ENCODE data around the gene TERF2IP. TPM values are rescaled to one million over a fixed set of nuclear protein-coding genes. Genes with fewer than 3 reads are reported as not detected.
A peak's percentile ranks its signal among the peaks of the same experiment; 100 is the strongest.

TERF2IP gene
- total and polyA plus RNA-seq, 2 of the 13 experiments (the other 11 are each of a cell fraction or from before 2014, with no cell fraction given), result 26.4 to 50.2 TPM

DNA sequence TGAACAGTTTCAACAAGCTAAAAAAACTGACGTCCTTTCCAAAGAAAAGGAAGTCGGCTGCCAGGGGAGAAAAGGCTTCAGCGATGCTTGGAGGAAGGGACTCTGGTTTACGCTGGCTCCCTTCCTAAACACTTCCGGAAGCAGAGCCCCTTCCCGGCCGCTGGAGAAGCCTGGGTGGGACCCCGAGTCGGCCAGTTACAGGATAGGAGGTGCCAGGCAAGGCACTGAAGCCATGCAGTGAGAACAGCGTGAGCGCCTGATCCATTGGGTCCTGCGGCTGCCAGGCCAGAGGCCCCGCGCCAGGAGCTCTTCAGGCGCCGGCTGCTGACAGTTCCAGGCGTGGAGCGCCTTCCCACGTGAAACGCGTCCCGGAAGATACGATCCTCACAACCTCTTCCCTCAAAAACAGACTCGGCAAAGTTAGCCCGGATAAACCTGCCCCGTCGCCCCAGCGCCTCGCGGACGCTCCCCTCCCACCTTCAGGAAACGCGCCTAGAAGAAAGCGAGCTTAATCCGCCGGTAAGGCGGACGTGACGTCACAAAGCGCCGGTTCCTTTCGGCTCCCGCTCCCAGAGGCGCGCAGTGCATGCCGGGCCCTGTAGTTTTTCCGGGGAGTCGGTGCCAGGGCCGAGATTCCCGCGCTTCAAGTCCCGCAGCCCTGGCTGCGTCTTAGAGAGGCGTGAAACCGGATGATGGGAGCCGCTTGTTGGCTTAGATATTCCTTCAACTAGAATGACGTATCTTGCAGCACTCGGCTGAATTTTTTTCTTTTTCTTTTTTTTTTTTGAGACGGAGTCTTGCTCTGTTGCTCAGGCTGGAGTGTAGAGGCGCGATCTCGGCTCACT, 24.6 kb upstream of the TERF2IP start, which contains the start of gene ADAT1 (continued):
- TF ChIP-seq, protein P1, sequence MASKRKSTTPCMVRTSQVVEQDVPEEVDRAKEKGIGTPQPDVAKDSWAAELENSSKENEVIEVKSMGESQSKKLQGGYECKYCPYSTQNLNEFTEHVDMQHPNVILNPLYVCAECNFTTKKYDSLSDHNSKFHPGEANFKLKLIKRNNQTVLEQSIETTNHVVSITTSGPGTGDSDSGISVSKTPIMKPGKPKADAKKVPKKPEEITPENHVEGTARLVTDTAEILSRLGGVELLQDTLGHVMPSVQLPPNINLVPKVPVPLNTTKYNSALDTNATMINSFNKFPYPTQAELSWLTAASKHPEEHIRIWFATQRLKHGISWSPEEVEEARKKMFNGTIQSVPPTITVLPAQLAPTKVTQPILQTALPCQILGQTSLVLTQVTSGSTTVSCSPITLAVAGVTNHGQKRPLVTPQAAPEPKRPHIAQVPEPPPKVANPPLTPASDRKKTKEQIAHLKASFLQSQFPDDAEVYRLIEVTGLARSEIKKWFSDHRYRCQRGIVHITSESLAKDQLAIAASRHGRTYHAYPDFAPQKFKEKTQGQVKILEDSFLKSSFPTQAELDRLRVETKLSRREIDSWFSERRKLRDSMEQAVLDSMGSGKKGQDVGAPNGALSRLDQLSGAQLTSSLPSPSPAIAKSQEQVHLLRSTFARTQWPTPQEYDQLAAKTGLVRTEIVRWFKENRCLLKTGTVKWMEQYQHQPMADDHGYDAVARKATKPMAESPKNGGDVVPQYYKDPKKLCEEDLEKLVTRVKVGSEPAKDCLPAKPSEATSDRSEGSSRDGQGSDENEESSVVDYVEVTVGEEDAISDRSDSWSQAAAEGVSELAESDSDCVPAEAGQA (IDR thresholded peaks at IDR 0.05; ENCODE audit: low read depth), result peak; percentile 97
- TF ChIP-seq, protein P1 (CRISPR knock-in tag; IDR thresholded peaks at IDR 0.05; ENCODE audit: borderline replicate concordance), result no peak
- TF ChIP-seq EHMT2 (IDR thresholded peaks at IDR 0.05; ENCODE audit: borderline replicate concordance, low read depth, low read length) (no peak), DMAP1 (CRISPR knock-in tag; IDR thresholded peaks at IDR 0.05) (peak; percentile 80), SOX5 (CRISPR knock-in tag; IDR thresholded peaks at IDR 0.05; ENCODE audit: borderline replicate concordance) (peak; percentile 23; the same call in 1 of the 2 replicates), THYN1 (CRISPR knock-in tag; IDR thresholded peaks at IDR 0.05; ENCODE audit: borderline replicate concordance, low read depth) (no peak), ZMYM3 (CRISPR knock-in tag; IDR thresholded peaks at IDR 0.05) (no peak), ZNF660 (CRISPR knock-in tag; IDR thresholded peaks at IDR 0.05; ENCODE audit: borderline replicate concordance, low read depth) (no peak), ZNF646 (CRISPR knock-in tag; IDR thresholded peaks at IDR 0.05) (no peak)
- TF ChIP-seq, protein P2, sequence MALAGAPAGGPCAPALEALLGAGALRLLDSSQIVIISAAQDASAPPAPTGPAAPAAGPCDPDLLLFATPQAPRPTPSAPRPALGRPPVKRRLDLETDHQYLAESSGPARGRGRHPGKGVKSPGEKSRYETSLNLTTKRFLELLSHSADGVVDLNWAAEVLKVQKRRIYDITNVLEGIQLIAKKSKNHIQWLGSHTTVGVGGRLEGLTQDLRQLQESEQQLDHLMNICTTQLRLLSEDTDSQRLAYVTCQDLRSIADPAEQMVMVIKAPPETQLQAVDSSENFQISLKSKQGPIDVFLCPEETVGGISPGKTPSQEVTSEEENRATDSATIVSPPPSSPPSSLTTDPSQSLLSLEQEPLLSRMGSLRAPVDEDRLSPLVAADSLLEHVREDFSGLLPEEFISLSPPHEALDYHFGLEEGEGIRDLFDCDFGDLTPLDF (CRISPR knock-in tag; IDR thresholded peaks at IDR 0.05), result peak; percentile 99
- TF ChIP-seq, protein P3, sequence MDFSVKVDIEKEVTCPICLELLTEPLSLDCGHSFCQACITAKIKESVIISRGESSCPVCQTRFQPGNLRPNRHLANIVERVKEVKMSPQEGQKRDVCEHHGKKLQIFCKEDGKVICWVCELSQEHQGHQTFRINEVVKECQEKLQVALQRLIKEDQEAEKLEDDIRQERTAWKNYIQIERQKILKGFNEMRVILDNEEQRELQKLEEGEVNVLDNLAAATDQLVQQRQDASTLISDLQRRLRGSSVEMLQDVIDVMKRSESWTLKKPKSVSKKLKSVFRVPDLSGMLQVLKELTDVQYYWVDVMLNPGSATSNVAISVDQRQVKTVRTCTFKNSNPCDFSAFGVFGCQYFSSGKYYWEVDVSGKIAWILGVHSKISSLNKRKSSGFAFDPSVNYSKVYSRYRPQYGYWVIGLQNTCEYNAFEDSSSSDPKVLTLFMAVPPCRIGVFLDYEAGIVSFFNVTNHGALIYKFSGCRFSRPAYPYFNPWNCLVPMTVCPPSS (IDR thresholded peaks at IDR 0.05), result no peak

Data from HepG2 (cell line).